Measurements from ENCODE around the gene CRYGS.

- TF ChIP-seq ZNF274 (IDR thresholded peaks at IDR 0.05; ENCODE audit: borderline replicate concordance, low read depth, low read length) (no peak), CBX3 (IDR thresholded peaks at IDR 0.05; ENCODE audit: borderline replicate concordance in 1 of 2, low read length in 2 of 2) (no peak), HDAC2 (IDR thresholded peaks at IDR 0.05) (no peak), PKNOX1 (IDR thresholded peaks at IDR 0.05) (no peak)
These were observed 8.3 kb upstream of the CRYGS start for GRCh38 chr3:186552408-186553031.
